ENCODE measurements around the gene GPR155. TPM values are rescaled to one million over a fixed set of nuclear protein-coding genes. Genes with fewer than 3 reads are reported as not detected.

The GPR155 gene, protein sequence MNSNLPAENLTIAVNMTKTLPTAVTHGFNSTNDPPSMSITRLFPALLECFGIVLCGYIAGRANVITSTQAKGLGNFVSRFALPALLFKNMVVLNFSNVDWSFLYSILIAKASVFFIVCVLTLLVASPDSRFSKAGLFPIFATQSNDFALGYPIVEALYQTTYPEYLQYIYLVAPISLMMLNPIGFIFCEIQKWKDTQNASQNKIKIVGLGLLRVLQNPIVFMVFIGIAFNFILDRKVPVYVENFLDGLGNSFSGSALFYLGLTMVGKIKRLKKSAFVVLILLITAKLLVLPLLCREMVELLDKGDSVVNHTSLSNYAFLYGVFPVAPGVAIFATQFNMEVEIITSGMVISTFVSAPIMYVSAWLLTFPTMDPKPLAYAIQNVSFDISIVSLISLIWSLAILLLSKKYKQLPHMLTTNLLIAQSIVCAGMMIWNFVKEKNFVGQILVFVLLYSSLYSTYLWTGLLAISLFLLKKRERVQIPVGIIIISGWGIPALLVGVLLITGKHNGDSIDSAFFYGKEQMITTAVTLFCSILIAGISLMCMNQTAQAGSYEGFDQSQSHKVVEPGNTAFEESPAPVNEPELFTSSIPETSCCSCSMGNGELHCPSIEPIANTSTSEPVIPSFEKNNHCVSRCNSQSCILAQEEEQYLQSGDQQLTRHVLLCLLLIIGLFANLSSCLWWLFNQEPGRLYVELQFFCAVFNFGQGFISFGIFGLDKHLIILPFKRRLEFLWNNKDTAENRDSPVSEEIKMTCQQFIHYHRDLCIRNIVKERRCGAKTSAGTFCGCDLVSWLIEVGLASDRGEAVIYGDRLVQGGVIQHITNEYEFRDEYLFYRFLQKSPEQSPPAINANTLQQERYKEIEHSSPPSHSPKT
- total RNA-seq: 9.3 TPM

DNA sequence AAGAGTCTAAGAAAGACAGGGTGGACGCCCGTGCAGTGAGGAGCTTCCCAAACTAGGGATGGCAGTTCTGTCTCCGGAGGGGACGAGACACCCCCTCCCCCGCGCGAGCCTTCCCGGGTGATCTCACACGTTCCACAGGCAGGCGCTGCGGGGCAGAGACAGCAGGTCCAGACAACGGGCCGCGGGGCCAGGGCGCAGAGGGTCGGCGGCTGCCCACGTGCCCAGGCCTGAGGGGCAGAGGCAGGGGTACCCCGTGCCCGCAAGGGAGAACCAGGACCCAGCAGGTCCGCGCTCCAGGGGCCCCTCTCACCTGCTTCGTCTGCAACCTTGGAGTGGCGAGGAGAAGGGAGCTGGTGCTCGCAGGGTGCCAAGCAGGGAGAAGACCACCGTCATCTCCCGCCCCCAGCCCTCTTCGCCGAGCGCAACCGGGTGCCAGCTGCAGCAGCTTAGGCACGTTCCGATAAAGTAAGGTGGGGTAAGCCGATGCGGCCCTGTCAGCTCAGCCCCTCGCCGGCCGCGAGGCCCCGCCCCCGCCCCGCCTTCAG lies at the start of gene GPR155:
Gene GPR155 (minus strand): TSS at position 467 of the 545 bp plus-strand sequence. CDS start 5,073 bp downstream, outside the sequence.
- ATAC-seq (peak; percentile 73), DNase-seq (ENCODE audit: low spot score) (peak; percentile 76)

DNA sequence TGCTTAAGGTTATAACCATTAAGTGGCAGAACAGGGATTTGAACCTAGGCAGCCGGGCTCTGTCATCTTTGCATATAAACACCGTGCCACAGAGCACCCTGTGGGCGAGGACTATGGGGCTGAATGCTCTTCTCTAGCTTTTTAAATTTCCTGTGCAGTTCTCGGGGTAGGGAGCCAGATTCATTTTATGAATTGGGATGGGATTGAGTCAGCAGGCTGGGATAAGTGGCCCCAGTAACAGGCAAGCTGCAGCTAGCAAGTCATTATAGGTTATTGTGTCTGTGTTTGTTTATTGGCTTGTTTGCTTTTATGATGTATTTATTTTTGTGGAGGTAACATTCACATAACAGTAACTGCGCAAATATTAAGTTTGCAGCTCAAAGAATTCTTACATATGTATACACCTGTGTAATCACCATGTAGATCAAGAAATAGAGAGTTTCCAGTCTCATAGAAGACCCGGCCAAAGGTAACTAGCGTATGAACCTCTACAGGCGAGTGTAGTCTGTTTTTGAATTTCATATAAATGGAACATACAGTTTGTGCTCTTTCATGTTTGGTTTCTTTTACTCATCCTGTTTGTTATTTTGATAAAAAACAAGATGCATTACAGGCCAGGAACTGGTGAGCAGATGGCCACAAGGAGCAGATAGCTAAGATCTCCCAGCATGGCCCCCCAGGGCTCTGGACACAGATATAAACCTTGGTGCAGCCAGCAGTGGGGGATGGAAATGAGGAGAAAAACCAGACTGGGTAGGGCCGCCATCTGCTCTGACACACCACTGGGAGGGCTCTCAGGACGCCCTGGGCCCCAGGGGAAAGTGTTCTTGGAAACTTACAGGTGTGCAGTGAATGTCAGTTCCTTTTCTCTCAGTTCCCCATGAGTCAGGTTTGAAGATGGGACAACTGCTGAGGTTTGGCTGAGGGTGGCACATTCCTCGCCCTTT lies 49.2 kb upstream of the GPR155 start:
- ATAC-seq: no peak
- no peak for DNase-seq (ENCODE audit: low spot score)

DNA sequence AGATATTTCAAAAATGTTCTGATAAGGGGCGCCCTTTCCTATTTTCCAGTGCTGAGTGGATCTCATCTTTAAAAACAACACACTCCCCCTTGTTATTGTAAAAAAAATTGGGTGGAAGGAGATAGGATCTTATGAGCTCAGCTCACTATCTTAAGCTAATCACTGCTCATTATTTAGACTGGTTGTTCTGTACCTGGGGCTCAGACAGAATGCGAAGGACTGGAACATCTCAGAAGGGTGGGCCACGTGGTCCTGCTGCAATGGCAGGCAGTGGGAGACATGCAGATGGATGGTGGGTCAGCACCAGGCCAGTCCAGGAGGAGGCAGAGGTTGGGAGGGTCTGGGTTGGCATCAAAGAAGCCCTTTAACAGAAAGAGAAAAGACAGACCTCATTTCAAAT lies 48.3 kb upstream of the GPR155 start:
- DNase-seq (ENCODE audit: low spot score) (no peak), ATAC-seq (no peak)

DNA sequence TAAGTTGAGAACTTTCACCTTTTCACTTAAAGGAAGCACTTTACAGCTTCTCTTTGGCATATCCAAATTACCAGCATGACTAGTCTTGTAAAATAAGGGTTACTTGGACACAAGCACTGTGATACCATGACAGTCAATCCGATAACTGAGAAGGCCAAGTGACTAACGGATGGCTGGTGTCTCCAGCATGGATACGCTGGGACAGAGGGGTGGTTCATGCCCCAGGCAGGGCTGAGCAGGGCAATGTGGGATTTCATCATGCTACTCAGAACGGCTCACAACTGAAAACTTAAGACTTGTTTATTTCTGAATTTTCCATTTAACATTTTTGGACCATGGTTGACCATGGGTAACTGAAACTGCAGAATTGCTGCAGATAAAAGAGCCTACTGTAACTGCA lies 43.1 kb upstream of the GPR155 start:
- no peak for ATAC-seq
- DNase-seq (ENCODE audit: low spot score): no peak

DNA sequence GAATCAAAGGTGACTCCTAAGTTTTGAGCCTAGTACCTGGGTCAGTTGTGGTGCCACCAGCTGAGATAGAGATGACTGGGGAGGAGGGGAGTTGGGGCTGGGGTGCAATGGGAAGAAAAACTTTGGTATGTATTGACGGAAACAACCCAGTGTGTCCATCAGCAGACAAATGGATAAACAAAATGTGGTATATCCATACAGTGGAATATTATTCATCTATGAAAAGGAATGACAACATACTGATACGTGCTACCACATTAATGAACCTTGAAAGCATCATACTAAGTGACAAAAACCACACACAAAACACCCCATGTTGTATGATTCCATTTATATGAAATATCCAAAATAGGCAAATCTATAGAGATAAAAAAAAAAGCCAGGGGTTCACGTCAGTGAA lies 41.1 kb upstream of the GPR155 start:
- DNase-seq (ENCODE audit: low spot score): no peak
- no peak for ATAC-seq

DNA sequence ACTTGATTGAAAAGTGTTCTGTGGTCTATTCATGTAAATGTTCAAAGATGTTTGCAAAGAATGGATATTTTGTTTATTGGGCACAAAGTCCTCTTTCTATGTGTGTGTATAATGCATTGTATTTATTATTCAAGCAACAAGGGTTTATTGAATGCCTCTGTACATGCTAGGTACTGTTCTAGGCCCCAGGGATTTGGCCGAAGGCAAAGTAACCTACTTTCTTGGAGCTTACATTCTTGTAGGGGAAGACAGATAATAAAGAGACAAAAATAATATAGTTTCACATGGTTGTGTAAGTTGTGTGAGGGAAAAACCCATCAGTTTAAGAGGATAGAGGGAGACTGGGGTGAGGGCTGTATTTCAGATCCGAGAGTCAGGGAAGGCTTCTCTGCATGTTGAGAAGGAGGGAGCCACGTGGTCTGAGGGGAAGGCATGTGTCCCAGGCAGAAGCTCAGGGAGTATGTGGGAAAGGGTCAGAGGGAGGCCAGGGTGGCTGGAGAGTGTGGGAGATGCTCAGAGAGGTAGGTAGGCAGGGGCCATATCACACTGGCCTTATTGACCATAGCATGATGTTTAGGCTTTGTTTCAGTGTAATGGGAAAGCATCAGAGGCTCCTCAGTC lies 40.4 kb upstream of the GPR155 start:
- ATAC-seq (no peak), DNase-seq (ENCODE audit: low spot score) (no peak)

DNA sequence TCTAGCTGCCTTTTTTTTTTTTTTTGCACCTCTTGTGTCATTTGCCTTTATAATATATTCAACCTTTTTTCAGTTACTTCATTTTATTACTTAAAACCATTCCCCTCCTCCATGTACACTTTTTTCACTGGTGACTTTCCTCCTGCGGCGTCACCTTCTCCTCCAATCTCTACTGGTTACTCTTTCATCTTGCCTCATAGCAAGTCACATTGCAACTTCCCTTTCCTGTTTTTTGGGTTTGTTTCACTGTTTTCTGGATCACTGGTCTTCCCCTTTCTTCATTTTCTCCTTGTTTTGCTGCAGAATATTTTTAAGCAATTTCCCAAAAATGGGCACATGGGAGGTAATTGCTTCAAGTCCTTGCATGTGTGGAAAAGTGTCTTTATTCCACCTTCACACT lies 37.7 kb upstream of the GPR155 start:
- no peak for DNase-seq (ENCODE audit: low spot score)
- ATAC-seq: no peak

DNA sequence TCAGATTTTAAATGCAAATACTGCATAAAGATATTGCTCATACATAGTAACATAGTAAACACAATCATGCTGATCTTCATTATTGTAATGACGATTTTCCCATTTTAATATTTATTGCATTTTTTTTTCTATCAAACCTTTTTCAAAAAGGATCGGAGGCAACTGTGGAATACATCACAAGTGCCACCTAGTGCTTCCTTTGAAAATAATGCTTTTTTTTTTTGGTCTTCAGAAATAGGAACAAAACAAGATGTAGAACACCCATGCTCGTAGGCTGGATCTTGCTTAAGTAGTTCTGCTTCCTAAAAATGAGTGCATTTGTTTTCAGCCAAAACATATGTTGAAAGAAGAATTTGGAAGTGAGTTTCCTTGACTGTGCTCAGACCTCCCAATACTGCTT lies 35.7 kb upstream of the GPR155 start:
- ATAC-seq (peak; percentile 73), DNase-seq (ENCODE audit: low spot score) (no peak)

DNA sequence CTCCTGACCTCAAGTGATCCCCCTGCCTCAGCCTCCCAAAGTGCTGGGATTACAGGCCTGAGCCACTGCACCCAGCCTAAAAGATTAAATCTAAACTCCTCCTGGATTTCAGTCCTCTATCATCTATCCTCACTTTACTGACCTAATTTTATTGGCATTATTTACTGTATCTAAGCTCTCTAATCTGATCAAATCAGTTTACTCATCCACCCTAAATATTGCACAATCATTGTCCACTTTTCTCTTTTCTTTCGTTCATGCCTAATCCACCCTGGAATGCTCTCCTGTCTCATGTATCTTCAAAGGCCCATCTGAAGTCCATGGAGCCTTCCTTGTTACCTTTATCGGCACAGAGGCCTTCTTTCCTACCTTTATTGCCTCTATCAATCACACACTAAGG lies 31.6 kb upstream of the GPR155 start:
- ATAC-seq (peak; percentile 62), DNase-seq (ENCODE audit: low spot score) (no peak)

DNA sequence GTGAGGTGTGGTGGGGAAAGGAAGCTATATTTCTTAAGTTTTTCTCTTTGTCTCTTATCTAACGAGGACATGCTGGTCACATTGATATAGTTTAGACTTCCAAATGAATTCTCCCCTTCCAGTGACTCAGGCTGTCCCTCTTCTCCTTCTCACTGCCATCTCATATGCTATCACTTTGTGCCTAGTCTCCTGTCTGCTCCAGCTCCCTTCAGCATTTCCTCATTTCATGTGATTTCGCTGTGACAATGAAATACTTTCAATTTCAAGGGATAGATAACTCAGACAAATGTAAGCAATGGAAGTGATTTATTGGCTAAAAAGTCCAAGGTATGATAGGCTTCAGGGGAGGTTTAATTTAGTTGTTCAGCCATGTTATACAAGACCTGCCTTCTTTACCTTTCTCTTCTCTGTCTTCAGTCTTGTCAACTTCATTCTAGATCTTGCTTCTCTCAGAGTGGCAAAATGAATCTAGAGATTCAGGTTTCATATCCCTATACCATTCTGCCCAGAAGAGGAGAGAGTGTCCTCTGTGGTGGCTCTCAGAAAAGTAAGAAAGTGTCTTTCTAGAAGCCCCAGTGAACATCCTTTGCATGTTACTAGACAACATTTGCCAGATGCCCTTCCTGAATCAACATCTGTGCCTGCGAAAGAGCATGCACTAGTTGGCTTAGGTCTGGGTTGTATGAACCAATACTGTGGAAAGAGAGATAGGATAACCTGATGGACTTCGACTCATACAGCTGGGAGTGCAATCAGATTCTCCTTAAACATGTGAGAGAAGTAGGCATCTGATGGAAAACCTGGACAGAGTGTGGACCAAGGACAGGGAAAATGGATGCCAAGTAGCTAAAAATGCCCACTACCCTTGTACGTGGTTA lies 29.9 kb upstream of the GPR155 start:
- peak; percentile 94 for ATAC-seq

DNA sequence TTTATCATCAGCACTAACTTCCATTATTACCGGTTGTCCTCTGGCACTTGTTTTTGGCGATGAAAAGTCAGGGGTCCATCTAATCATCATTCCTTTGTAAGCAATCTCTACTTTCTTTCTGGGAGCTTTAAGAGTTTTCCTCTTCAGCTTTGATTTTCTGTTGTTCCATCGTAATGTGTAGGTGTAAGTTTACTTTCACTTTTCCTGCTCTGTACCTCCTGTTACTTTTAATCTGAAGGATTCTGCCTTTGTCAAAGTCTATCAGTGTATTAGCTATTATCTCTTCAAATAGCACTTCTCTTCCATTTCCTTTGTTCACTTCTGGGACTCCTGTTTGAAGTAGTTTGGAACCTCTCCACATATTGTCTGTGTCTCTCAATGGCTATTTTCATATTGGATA lies 25.5 kb upstream of the GPR155 start:
- ATAC-seq (peak; percentile 35), DNase-seq (ENCODE audit: low spot score) (no peak)

More for the DNA sequence above, 29.9 kb upstream of the GPR155 start:
- no peak for DNase-seq (ENCODE audit: low spot score)

DNA sequence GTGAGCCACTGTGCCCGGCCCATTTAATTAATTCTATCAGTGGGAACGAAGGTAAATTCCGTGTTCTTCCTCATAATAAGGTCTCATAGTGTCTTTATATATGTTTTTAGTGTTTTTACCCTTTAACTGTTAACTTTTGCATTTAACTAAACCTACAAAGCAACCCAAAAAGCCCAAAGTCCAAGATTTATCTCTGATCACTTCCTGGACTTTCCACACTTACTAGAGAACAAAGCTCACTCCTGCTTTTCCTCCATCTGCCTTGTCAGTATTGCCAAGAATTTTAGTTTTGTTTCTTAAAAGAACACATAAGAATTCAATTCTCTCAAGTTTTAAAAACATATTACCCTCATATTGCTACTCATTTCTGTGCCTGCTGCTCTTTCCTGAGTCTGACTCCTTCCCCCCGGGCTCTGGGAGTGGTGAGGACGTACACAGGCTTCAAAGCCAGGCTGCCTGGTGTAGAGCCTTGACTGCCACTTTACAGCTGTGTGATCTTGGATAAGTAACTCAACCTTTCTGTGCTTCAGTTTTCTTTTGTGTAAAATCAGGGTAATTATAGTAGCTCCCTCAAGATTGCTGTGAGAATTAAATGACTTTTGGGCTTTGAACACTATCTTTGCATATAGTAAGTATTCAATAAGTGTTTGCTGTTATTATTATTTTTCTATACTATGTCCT lies 24.9 kb upstream of the GPR155 start:
- ATAC-seq (peak; percentile 88), DNase-seq (ENCODE audit: low spot score) (no peak)

DNA sequence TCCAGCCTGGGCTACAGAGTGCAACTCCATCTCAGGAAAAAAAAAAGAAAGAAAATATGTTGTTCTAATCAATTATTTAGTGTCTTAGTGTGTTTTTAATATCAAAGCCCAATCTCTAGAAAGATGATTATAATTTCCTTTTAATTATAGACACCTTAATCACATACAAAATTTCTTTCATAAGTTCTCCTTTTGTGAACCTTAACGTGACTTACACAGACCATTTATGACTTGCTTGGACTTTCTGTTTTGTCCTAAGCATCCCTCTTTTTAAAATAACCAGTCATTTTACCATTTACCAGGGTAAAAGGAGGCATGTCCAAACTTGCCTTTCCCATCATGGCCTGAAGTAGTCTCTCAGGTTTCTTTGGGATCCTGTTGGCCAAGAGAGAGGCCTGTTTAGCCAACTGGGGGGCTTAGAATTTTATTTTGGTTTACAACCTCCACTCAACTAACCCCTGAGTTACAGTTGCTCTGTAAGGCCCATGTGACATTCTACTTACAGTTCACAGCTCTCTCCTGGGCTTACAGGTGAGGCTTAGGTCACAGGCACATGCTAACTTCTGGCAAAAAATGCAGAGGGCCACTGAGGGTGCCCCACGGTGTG lies 23.9 kb upstream of the GPR155 start:
- no peak for ATAC-seq
- no peak for DNase-seq (ENCODE audit: low spot score)

DNA sequence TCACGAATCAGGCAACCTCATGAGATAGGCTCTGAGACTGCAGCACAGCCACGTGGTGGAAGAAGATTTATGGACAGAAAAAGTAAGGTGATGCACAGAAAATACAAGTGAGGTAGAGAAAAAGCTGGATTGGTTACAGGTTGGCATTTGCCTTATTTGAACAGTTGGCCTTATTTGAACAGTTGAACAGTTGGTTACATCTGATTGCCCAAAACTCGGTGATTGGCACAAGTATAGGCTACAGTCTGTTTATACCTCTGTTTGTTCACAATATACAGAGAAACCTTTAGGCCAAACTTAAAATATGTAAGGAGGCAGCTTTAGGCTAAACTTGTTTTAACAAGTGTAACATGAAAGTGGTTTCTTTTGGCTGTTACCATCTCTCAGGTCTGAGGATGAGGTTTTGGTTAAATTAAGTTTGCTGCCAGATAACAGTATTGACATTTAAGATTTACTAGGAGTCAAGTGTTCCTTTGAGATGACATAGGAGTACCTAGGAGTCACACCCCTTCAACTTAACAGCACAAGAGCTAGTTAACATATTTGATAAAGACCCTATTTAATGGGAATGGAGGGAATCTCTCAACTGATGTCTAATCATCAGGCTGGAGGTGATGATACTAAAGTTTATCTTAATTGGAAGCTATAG lies 16.5 kb upstream of the GPR155 start:
- DNase-seq (ENCODE audit: low spot score) (no peak), ATAC-seq (peak; percentile 78)

DNA sequence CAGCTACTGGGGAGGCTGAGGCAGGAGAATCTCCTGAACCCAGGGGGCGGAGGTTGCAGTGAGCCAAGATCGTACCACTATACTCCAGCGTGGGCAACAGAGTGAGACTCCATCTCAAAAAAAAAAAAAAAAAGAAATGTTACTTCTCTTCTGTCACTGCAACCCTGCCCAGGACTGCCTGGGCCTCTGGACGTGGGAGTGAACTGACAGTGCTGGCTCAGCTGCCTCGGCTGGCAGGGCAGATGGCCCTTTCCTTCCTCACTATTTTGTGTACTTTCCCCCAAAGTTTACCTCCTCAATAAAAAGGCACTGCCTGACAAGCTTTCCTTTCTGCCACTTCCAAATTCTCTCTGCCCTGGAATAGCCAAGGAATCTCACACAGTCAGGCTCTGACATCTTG lies 12.5 kb upstream of the GPR155 start:
- peak; percentile 19 for ATAC-seq

DNA sequence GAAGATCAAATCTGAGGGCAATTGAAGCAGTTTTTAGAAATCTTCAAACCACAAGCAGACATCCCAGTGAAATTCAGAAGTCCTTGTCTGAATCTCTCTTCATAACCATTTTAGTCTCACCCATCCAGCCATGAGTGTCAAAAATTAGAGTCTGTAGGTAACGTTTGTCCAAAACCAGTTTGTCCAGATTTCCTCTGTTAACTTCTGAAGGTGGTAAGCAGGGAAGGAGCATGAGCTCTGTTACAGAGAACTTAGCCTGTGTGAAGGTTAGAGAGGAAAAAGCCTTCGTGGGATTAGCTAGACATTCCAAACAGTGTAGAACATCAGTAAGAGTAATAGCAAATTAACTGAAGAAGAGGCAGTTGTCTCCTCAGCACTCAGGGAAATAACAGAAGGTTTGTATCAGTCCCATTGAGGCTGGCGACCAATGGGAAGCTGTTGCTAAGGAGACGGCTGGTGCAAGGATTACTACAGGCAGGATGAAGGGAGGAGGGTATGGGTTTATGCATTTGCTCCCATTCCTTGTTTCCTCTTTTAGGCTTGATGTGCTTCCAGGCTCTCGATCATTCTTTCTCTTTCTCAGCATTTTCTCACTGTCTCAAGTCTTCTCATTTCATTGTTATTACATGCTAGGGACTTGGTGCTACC lies 8.7 kb upstream of the GPR155 start:
- DNase-seq (ENCODE audit: low spot score) (no peak), ATAC-seq (no peak)

More for the DNA sequence above, 12.5 kb upstream of the GPR155 start:
- DNase-seq (ENCODE audit: low spot score): no peak
